Loucy (cell line): ENCODE data around the gene UBE2J2.

Experiments
- H2AFZ ChIP-seq: fragments of 200-600 bp; sonication (generic); 2 replicates; pipeline ENCODE4 v1.6.0; 2016; ENCODE audit warnings: antibody characterized with exemption, mild to moderate bottlenecking, low read length, moderate library complexity
- H3F3A ChIP-seq: fragments of 200-600 bp; 2 replicates; pipeline ENCODE4 v1.6.0; 2016; ENCODE audit warnings: antibody characterized with exemption, low read depth, mild to moderate bottlenecking
- H3K27me3 ChIP-seq: fragments of 200-600 bp; sonication (generic); 2 replicates; pipeline ENCODE4 v1.6.1; 2014; ENCODE audit warnings: low read length, mild to moderate bottlenecking; ENCODE audit not compliant: insufficient read depth, poor library complexity, severe bottlenecking
- H3K36me3 ChIP-seq: fragments of 200-600 bp; sonication (generic); 2 replicates; pipeline ENCODE4 v1.6.1; 2016; ENCODE audit warnings: low read length; ENCODE audit not compliant: insufficient read depth
- H3K4me1 ChIP-seq: fragments of 200-600 bp; sonication (generic); 2 replicates; pipeline ENCODE4 v1.5.1; 2014; ENCODE audit warnings: low read length, mild to moderate bottlenecking; ENCODE audit not compliant: insufficient read depth, poor library complexity, severe bottlenecking
- H3K4me2 ChIP-seq: fragments of 200-600 bp; sonication (generic); 2 replicates; pipeline ENCODE4 v1.6.0; 2014; ENCODE audit warnings: antibody characterized with exemption, low read length, low read depth, mild to moderate bottlenecking; ENCODE audit not compliant: poor library complexity, severe bottlenecking
- H3K4me3 ChIP-seq: fragments of 200-600 bp; sonication (generic); 2 replicates; pipeline ENCODE4 v1.5.1; 2014; ENCODE audit warnings: low read length, mild to moderate bottlenecking, mixed read lengths; ENCODE audit not compliant: poor library complexity, severe bottlenecking
- H3K79me2 ChIP-seq: fragments of 200-600 bp; sonication (generic); 2 replicates; pipeline ENCODE4 v1.6.1; 2014; ENCODE audit warnings: low read length; ENCODE audit not compliant: insufficient read depth
- H3K9ac ChIP-seq: fragments of 200-600 bp; sonication (generic); 2 replicates; pipeline ENCODE4 v1.6.0; 2014; ENCODE audit warnings: mild to moderate bottlenecking, low read depth, low read length, moderate library complexity; ENCODE audit not compliant: poor library complexity, severe bottlenecking
- H3K9me2 ChIP-seq: fragments of 200-600 bp; sonication (generic); replicated peaks from 2 replicates; pipeline ENCODE4 v1.6.1; 2016; ENCODE audit warnings: low read depth, low read length, mixed read lengths
- H3K9me3 ChIP-seq: fragments of 200-600 bp; sonication (generic); 2 replicates; pipeline ENCODE4 v1.6.1; 2014; ENCODE audit warnings: mild to moderate bottlenecking, antibody characterized with exemption, low read length, low read depth; ENCODE audit not compliant: insufficient read depth
- H4K20me1 ChIP-seq: fragments of 200-600 bp; sonication (generic); 2 replicates; pipeline ENCODE4 v1.6.0; 2014; ENCODE audit warnings: antibody characterized with exemption, low read length, mild to moderate bottlenecking; ENCODE audit not compliant: insufficient read depth, poor library complexity, severe bottlenecking
- CTCF ChIP-seq: fragments of 200-600 bp; sonication (generic); conservative IDR thresholded peaks from 2 replicates; pipeline ENCODE4 v1.5.1; 2014; ENCODE audit warnings: mild to moderate bottlenecking, antibody characterized with exemption, low read length
- EZH2phosphoT487 ChIP-seq: fragments of 200-600 bp; IDR thresholded peaks from 2 replicates; pipeline ENCODE4 v1.6.1; 2018; ENCODE audit warnings: antibody characterized with exemption, mild to moderate bottlenecking, moderate library complexity, borderline replicate concordance

The UBE2J2 gene

GRCh38 chr1:1242461-1243265 lies 31.0 kb downstream of the UBE2J2 start:
- H2AFZ ChIP-seq, result no peak overlapping the region
- no peaks in the 10 kb centered on the region for H3K9me3 ChIP-seq
- no peaks in the 10 kb centered on the region for H3K9me2 ChIP-seq
- no peaks in the 10 kb centered on the region for H3K79me2 ChIP-seq
- no peaks in the 10 kb centered on the region for H4K20me1 ChIP-seq
- H3K9ac ChIP-seq, result no peak overlapping the region
- no peaks in the 10 kb centered on the region for H3K27me3 ChIP-seq
- TF ChIP-seq EZH2phosphoT487 (no peak), CTCF (no peak)
- no peaks in the 10 kb centered on the region for H3K4me1 ChIP-seq
- H3K4me2 ChIP-seq, result no peak overlapping the region
- H3K4me3 ChIP-seq, result no peak overlapping the region
- no peaks in the 10 kb centered on the region for H3K36me3 ChIP-seq
- H3F3A ChIP-seq, result no peaks in the 10 kb centered on the region

- no peaks in the 10 kb centered on the region for H3F3A ChIP-seq
- no peaks in the 10 kb centered on the region for H3K9me3 ChIP-seq
- TF ChIP-seq EZH2phosphoT487, result no peak
- no peak for TF ChIP-seq CTCF
- no peak overlapping the region for H3K9ac ChIP-seq
- no peaks in the 10 kb centered on the region for H3K36me3 ChIP-seq
- no peak overlapping the region for H3K4me3 ChIP-seq
- H3K9me2 ChIP-seq, result no peaks in the 10 kb centered on the region
- H3K27me3 ChIP-seq, result no peaks in the 10 kb centered on the region
- no peaks in the 10 kb centered on the region for H4K20me1 ChIP-seq
- H3K79me2 ChIP-seq, result no peaks in the 10 kb centered on the region
- H2AFZ ChIP-seq, result no peak overlapping the region
- H3K4me2 ChIP-seq, result no peak overlapping the region
- no peaks in the 10 kb centered on the region for H3K4me1 ChIP-seq
Measured at GRCh38 chr1:1241588-1242219, 31.9 kb downstream of the UBE2J2 start.

- no peaks in the 10 kb centered on the region for H3K9me3 ChIP-seq
- H3K79me2 ChIP-seq, result no peaks in the 10 kb centered on the region
- H3K4me3 ChIP-seq, result no peak overlapping the region
- TF ChIP-seq CTCF (no peak), EZH2phosphoT487 (no peak)
- H3K9me2 ChIP-seq, result no peaks in the 10 kb centered on the region
- no peak overlapping the region for H3K9ac ChIP-seq
- no peak overlapping the region for H2AFZ ChIP-seq
- H3K27me3 ChIP-seq, result no peaks in the 10 kb centered on the region
- H3K4me1 ChIP-seq, result no peaks in the 10 kb centered on the region
- H3F3A ChIP-seq, result no peaks in the 10 kb centered on the region
- no peak overlapping the region for H3K4me2 ChIP-seq
- H4K20me1 ChIP-seq, result no peaks in the 10 kb centered on the region
- no peaks in the 10 kb centered on the region for H3K36me3 ChIP-seq
Measured at GRCh38 chr1:1240822-1241587, 32.6 kb downstream of the UBE2J2 start.
